ENCODE results near the gene FOXR1.

DNA sequence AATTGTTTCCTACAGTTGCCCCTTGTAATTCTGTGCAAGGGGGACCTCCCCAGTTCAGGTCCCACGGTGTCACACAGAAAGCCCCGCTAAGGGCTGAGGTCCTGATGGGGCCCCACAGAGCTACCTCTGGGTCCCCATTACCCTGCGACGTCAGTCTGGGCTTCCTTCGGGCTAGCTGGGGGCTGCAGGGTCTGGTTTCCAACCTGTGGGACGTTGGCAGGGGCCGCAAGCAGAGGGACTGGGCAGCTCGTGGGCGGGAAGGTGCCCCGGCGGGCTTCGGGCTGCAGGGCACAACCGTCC, 58.4 kb downstream of the FOXR1 start:
- TF ChIP-seq CTCF (IDR thresholded peaks at IDR 0.05): no peak
- TF ChIP-seq EZH2phosphoT487 (IDR thresholded peaks at IDR 0.05): no peak
- TF ChIP-seq EZH2 (IDR thresholded peaks at IDR 0.05): no peak
